G401 (cell line): ENCODE results near the gene BMP6. TPM values are rescaled to one million over a fixed set of nuclear protein-coding genes. Genes with fewer than 3 reads are reported as not detected.
A peak's percentile ranks its signal among the peaks of the same experiment; 100 is the strongest.

ENCODE experiments used
- DNase-seq: peaks from one replicate; pipeline ENCODE4 v3.0.0-alpha.2; 2015; ENCODE audit warnings: low spot score
- in situ Hi-C: cut with HindIII; loops from 2 replicates; pipeline ENCODE4 v1.10.0; 2016; ENCODE audit warnings: low sequenced_read_pairs, mixed read lengths
- total RNA-seq: library from RNA; depleted of rRNA; stranded (reverse); fragments of >200 nt; shearing (Covaris generic); gene quantifications from 2 replicates; pipeline ENCODE4 v1.2.3, GENCODE V29; 2014

Gene BMP6
- total RNA-seq, 1 experiment from 2014 or later = 13.4 TPM

DNA sequence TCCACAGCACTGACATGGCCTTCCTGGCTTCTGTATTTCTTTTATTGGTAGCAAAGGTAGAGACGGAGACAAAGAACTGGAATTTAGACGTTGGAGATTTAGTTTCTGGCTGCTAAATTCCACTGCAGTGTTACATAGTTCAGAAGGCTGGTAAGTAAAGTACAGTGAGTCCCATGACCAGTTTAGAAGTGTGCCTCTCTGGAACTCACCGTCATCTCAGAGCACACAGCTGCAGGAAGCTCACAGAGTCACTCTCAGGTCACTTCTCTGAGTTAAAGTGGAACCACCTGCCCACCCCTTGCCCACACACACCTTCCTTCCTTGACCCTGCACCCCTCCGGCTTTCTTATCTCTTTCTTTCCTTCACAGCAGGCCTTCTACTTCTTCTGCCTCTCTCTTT lies 19.6 kb upstream of the BMP6 start:
- in situ Hi-C loops = no loop called here
- no peak for DNase-seq

DNA sequence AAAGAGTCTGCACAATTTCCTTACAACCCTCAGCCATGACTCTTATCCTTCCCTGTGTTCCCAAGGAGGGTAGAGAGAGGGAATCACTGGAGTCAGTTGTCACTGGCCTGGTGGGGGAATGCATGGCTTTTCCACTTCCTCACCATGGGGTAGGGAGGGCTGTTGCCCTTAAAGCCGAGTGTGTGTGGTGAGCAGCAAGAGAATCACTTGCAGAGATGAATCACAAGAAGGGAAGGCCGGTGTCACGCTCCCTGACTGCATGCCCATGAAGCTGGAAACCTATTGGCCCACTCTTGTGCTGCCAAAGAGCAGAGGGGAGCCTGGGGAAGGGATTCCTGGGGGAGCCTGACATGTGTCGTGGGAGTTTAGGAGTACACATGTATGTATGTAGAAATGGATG lies 18.1 kb upstream of the BMP6 start:
- DNase-seq = no peak
- in situ Hi-C loops = no loop called here

DNA sequence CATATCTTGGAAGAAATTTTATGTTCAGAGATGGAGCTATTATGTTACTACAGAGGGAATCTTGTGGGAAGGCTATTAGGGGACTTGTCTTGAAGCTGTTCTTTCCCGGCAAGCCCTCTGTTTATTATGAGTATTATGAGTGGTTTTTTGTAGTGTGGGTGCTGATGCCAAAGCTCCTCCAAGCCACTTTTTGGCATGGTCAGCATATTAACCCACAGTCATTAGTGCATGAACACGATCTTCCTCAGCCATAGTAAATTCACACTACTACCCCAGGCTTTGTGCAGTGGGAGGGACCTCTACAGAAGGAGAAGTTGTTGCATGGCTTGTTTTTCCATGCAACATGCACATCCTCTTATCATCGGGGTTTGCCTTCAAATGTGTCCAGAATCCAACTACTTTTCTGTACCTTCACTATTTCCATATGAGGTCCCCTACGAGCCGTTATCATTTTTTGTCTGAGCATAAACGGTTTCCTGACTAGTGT lies 6.5 kb upstream of the BMP6 start:
- DNase-seq = no peak
- in situ Hi-C loops = no loop called here

DNA sequence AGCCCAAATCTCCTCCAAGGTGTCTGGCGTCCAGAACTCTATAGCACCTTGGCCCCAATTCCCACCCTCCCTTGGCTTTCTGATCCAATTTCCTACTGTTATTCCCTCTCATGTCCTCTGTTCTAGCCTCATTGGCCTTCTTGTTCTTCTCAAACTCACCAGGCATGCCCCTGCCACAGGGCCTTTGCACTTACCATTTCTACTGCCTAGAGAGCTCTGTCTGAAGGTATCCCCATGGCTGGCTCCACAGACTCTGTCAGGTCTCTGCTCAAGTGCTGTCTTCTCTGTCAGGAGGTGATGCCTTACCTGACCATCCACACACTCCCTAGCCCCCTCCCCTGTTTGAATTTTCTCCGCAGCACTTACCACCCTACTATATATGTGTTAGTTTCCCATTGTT lies 5.6 kb upstream of the BMP6 start:
- no peak for DNase-seq
- in situ Hi-C loops = no loop called here

DNA sequence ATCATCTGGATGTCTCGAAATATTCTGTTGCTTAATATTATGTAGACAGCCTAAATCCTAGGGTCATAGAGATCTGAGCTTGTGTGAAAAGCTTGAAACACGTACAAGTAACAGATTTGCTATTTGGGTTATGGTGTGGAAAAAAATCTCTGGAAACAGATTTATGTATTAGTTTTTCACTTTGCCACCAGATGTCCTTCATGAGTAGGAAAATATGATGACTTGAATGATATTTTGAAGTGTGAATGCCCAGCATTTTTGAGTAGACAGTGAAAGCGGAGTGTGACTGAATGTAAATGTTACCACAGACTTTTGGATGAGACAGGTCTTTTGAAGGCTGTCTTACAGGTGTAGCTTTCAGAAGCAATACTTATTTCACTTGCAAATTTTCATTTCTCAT lies 4.2 kb upstream of the BMP6 start:
- DNase-seq = peak; percentile 22
- in situ Hi-C loops = no loop called here

DNA sequence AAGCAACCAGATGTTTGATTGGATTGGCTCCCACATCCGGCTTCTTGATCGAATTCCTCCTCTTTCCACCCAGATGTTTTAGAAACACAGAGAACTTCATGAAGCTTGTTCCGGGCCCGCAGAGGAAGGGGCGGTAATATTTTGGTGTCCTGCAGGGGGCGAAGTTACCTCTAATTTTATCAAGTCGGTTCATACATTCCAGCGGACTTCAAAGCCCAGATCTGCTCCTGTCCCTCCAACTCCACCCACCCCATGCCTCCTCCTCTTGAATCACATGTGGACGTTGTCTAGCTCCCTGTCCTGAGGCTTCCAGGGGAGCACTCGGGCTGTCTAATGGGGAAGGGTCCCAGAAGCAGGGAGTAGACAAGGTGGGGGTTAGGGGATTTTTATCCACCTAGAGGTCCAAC lies 2.9 kb upstream of the BMP6 start:
- DNase-seq = peak; percentile 47
- in situ Hi-C loops = no loop called here

DNA sequence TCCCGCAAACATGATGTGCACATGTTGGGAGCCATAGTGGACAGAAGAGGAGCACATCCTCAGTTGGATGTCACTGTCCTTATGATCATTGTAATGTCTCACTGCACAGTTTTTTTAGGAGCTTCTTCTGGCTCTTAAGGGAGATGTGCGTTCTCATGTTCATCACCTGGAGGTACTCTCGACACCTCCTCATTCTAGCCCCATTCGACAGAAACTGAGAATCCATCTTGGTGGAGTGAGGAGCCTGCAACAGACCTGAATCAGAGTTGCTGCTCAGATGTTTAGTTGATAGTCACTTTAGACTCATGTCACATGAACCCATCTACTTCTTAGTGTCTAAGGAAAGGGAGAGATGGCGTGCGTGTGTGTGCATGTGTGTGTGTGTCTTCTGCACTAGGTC lies 2.3 kb upstream of the BMP6 start:
- DNase-seq = peak; percentile 11
- in situ Hi-C loops = no loop called here

DNA sequence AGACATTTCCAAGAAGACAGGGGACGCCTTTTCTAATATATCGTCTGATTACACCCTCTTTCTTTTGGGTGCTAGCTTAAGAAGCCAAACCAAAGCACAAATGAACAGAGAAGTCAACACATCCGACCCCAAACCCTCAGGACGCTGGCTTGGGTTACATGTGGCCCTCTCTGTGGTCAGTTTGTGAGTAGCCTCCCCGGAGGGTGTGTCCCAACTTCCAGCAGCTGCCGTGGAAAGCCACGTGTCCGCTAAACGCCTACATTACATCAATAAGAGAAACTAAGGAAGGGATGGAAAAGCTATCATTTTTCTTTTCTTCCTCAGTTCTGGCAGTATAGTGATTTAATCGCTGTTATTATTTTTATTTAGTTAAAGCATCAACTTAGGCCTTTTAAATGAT lies 487 bp upstream of the BMP6 start:
- DNase-seq = no peak
- in situ Hi-C loops = no loop called here

DNA sequence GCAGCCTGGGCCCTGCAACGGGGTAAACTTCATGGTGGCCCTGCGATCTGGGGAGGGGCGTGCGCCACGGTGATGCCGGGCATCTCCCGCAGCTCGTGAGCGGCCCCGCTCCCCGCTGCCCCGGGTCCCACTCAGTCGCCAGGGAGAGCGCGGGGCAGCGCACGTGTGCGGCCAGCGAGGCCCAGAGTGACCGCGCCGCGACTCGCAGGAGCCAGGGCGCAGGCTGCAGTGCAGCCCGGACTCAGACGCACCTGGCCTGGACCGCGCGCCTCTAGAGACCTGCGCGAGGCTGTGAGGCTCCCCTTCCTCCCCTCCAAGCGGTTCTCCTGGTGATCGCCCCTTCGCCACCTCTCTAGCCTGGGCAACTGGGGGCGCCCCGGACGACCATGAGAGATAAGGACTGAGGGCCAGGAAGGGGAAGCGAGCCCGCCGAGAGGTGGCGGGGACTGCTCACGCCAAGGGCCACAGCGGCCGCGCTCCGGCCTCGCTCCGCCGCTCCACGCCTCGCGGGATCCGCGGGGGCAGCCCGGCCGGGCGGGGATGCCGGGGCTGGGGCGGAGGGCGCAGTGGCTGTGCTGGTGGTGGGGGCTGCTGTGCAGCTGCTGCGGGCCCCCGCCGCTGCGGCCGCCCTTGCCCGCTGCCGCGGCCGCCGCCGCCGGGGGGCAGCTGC lies 652 bp downstream of the BMP6 start:
- DNase-seq = no peak
- in situ Hi-C loops = no loop called here

DNA sequence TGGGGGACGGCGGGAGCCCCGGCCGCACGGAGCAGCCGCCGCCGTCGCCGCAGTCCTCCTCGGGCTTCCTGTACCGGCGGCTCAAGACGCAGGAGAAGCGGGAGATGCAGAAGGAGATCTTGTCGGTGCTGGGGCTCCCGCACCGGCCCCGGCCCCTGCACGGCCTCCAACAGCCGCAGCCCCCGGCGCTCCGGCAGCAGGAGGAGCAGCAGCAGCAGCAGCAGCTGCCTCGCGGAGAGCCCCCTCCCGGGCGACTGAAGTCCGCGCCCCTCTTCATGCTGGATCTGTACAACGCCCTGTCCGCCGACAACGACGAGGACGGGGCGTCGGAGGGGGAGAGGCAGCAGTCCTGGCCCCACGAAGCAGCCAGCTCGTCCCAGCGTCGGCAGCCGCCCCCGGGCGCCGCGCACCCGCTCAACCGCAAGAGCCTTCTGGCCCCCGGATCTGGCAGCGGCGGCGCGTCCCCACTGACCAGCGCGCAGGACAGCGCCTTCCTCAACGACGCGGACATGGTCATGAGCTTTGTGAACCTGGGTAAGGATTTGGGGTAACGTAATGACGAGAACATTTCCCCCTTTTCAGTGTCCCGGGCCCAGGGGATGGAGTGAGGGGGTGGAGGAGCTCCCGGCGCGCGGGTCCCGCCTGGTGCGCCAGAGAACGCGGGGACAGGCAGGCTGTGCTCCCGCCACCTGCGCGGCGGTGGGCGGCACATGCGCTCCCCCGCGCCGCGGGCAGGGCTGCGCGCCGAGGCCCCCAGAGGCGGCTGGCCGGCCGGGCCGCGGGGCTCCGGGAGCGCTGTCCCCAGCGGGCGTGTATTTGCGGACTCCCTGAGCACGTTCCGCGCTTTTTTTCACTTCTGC lies 1.4 kb downstream of the BMP6 start:
- no peak for DNase-seq
- in situ Hi-C loops = no loop called here

DNA sequence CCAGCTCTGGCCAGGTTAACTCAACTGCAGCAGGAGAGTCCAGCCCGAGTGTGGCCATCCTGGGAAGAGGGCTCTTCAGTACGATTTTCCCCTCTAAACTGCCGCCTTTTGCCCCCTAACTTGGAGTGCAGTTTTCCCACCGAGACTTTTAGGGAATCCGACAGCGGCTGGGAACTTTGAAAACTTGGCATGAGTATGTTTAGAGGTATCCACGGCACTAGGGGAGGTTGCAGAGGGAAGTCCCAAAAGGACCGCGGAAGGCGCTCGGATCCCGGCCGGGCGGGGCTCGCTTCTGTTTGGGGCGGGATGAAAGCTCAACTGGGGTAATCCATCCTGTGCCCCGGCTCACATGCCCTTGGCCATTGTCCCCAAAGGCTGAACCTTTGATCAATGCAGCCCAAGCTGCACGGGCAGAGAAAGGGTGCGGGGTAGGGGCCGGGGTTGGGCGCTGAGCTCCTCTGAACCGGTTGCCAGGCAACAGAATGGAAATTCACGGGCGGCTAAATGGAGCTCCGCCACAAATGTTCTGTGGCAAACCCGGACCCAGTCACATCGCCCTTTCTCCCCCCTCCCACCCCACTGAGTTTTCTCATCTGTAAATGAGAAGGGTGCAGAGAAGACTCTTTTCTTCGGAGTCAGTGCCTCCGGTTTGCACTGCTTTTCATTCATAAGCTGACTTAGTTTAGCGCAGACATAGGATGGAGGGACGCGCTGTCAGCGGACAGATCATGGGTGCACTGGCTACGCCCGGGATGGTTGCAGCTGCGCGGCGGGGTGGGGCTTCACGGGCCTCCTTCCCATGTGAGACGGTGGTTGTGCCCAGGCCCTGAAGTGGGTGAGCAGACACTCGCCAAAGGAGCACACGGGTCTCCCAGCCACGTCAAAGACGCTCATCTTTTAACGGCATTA lies 2.3 kb downstream of the BMP6 start:
- DNase-seq = peak; percentile 20
- in situ Hi-C loops = no loop called here

DNA sequence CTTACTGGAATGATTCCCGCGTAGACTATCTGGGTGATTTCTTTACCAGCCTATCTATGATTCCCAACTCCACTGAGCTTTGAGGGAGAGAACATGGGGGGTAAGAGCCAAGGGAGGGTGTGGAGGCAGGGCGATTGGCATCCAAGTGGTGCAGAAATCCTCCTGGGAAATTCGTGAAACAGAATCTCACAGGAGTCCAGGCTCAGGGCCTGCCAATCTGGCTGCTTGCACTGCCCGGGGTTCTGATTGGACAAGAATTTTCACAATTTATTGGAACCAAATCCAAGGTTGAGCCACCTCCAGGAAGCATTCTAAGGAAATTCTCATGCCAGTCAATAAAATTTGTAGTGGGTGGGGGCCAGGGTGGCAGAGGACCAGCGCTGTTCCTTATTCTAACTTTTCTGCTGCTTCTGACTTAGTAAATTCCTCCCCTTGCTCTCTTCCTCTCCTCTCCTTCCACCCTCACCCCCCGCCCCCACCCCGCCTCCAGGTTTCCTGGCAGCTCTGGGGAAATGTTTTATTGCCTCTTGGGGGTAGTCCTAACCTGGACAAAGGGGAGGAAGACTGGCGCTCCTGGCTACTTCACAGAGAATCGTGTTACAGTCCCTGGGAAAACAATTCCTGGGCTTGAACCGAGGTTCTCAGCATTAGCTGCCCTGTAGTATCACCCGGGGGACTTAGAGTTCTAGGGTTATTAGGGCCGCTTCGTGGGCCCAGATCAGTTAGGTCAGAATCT lies 3.1 kb downstream of the BMP6 start:
- in situ Hi-C loops = no loop called here
- DNase-seq = no peak

DNA sequence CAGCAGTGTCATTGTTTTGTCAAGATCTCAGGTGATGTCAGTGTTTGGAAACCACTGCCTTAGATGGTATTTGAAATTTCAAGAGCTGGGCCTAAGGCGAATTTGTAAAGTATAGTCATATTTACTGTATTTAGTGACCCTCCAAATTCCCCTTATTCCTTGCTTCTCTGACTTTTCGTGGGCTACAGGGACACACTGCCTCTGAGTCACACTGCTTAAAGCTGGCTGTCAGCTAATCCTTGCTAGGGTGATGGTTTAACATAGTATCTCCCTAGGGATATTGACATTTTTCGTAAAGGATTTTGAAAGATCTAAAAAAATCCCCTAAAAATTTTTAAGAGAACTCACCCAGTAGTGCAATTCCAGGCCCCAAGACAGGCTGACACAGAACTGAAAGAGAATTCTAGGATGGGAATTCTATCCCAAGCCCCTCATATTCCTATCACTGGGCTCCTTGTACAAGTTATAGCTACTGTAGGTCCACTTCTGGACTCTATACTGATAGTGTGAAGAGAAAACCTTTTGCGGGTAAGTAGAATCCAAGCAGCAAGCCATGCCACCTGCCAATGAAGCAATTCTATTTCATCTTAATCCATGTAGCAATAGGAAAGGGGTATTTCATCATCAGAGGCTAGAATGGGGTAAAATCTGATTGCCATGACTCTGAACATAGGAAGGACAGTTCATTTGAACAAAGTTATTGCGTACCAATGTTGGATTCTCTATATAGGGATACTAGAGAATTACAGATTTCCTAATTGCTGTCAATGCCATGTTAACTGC lies 4.3 kb downstream of the BMP6 start:
- DNase-seq = no peak
- in situ Hi-C loops = no loop called here

DNA sequence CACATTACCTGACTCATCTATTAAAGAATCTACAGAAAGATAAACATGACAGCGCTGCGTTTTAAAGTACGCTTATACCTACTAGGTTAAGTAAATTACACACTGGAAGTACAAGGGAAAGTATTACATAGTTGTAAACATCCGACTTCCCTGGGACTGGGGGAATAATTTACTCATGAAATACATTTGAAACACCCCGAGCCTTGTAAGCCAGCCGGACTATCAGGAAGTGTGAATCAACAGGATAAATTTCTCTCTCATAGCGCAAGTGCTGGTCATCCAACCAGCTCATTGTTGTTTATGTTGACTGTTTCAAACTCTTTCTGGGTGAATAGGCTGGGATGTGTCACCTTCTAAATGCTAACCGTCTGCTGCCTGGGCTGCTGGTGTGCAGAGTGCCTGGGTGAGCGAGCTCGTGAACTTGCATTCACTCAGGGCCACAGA lies 4.9 kb downstream of the BMP6 start:
- DNase-seq = no peak

DNA sequence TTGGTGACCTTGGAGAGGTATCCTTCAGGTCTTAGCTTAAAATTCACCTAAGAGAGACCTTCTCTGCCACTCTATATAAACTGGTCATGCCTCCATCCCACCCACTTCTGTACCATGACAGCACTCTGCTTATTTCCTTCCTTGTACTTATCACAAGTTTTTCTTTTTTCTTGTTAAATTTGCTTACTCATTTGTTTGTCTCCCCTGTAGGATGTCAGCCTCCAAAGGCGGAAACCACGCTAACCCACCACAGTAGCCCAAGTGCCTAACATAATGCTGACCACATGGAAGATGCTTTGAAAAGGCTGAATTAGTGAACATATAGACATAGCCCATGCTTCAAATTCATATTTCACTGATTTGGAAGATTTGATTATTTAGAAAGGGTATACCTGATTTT lies 5.4 kb downstream of the BMP6 start:
- no peak for DNase-seq
- in situ Hi-C loops = no loop called here

More for the DNA sequence above, 4.9 kb downstream of the BMP6 start:
- in situ Hi-C loops = no loop called here

DNA sequence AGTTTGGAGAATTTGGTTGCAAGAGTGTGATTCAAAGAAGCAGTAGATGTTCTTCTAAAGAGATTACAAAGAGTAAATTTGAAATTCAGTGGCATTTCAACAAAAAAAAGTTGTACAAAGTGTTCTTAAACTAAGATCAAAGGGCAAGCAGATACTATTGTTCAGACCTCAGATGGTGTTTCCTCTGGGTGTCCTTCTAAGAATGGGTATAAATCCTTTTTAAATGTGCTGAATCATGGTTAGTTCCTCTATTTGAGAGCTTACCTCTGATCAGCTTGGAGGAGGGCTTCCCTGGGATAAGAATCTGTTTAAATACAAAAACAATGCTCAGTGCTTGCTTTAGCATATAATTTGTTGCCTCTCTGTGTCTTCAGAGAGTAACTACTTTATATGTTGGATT lies 6.3 kb downstream of the BMP6 start:
- in situ Hi-C loops = no loop called here
- no peak for DNase-seq

DNA sequence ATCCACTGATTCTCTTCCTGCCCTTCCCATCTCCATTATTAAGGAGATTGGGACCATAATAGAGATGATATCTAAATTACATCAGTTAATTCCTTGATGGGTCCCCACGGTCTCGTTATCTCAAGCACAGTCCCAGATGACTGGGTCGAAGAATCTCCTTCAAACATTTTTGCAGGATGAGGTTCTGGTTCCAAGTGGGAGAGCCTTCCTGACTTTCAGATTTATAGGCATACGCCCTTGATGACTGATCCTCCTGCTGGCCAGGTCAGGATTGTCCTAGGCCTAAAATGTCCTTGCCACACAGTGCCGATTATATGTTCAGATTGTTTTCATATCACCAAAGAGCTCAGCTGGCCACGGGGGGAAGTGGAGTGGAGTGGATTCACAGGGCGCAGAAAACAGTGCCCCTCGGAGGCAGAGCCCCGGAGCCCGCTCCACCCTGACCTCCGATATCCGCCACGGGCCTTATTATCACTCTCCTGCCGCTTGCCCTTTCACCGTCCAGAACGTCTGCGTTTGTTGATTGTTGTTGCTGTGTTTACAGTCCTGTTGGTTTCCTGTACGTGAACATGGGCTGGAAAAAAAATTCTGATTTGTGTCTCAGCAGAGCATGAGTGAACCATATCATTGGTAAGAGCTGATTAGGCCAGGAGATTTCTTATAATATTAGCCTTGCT lies 8.9 kb downstream of the BMP6 start:
- in situ Hi-C loops = no loop called here
- no peak for DNase-seq

DNA sequence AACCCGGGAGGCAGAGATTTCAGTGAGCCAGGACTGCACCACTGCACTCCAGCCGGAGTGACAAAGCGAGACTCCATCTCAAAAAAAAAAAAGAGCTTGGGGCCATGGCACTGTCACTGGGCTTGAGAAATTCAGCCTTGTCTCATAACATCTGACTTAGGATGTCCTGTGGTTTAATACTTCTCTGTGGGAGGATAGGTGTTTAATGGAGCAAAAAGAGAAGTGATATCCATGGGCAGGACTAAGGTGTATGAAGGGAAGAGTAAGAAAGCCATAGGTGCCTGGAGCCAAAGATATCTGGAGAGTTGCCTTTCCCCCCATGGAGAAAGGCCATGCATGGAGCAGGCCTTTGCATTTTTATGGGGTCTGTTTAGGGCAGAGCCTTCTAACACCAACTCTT lies 11.2 kb downstream of the BMP6 start:
- DNase-seq = no peak
- in situ Hi-C loops = no loop called here
